ENCODE data around the gene MACROD2. TPM values are rescaled to one million over a fixed set of nuclear protein-coding genes. Genes with fewer than 3 reads are reported as not detected.

MACROD2 gene
- total RNA-seq, 1 donor from 2014 or later: 6.4 TPM

- H3K27me3 Mint-ChIP-seq (ENCODE audit: low read depth): no peaks in the 10 kb centered on the region
- peaks cover 3% of the 10 kb centered on the region for H3K36me3 Mint-ChIP-seq (ENCODE audit: low read depth)
- H3K9me3 Mint-ChIP-seq: peaks cover 3% of the 10 kb centered on the region
- TF ChIP-seq CTCF (conservative IDR thresholded peaks at IDR 0.05): no peak
- no peak for DNase-seq (ENCODE audit: low read depth, low spot score)
- no peak overlapping the region for H3K27ac Mint-ChIP-seq (ENCODE audit: unreplicated experiment)
- H3K4me3 Mint-ChIP-seq: no peak overlapping the region
- H3K4me1 Mint-ChIP-seq: no peaks in the 10 kb centered on the region
Observed at GRCh38 chr20:15317546-15318232, 1322.4 kb downstream of the MACROD2 start.

- Mint-ChIP-seq H3K36me3 (ENCODE audit: low read depth) (peaks cover 3% of the 10 kb centered on the region), H3K4me1 (no peaks in the 10 kb centered on the region), H3K27me3 (ENCODE audit: low read depth) (no peaks in the 10 kb centered on the region), H3K9me3 (peaks cover 3% of the 10 kb centered on the region), H3K27ac (ENCODE audit: unreplicated experiment) (no peak overlapping the region), H3K4me3 (no peak overlapping the region)
- TF ChIP-seq CTCF (conservative IDR thresholded peaks at IDR 0.05): no peak
- no peak for DNase-seq (ENCODE audit: low read depth, low spot score)
Observed at GRCh38 chr20:15318682-15319081, 1323.4 kb downstream of the MACROD2 start.

GRCh38 chr20:15319439-15319838 lies 1324.1 kb downstream of the MACROD2 start:
- no peaks in the 10 kb centered on the region for H3K27me3 Mint-ChIP-seq (ENCODE audit: low read depth)
- TF ChIP-seq CTCF (conservative IDR thresholded peaks at IDR 0.05): no peak
- H3K4me1 Mint-ChIP-seq: no peaks in the 10 kb centered on the region
- H3K9me3 Mint-ChIP-seq: peaks cover 3% of the 10 kb centered on the region
- no peak for DNase-seq (ENCODE audit: low read depth, low spot score)
- no peak overlapping the region for H3K27ac Mint-ChIP-seq (ENCODE audit: unreplicated experiment)
- peaks cover 3% of the 10 kb centered on the region for H3K36me3 Mint-ChIP-seq (ENCODE audit: low read depth)
- H3K4me3 Mint-ChIP-seq: no peak overlapping the region

GRCh38 chr20:15320941-15321340 lies 1325.6 kb downstream of the MACROD2 start:
- Mint-ChIP-seq H3K27me3 (ENCODE audit: low read depth) (no peaks in the 10 kb centered on the region), H3K27ac (ENCODE audit: unreplicated experiment) (peak overlapping the region; percentile 15), H3K4me1 (no peaks in the 10 kb centered on the region), H3K36me3 (ENCODE audit: low read depth) (peaks cover 3% of the 10 kb centered on the region), H3K4me3 (no peak overlapping the region), H3K9me3 (peaks cover 3% of the 10 kb centered on the region)
- no peak for DNase-seq (ENCODE audit: low read depth, low spot score)
- no peak for TF ChIP-seq CTCF (conservative IDR thresholded peaks at IDR 0.05)

- no peak for TF ChIP-seq CTCF (conservative IDR thresholded peaks at IDR 0.05)
- no peaks in the 10 kb centered on the region for H3K36me3 Mint-ChIP-seq (ENCODE audit: low read depth)
- no peaks in the 10 kb centered on the region for H3K9me3 Mint-ChIP-seq
- no peaks in the 10 kb centered on the region for H3K27me3 Mint-ChIP-seq (ENCODE audit: low read depth)
- no peaks in the 10 kb centered on the region for H3K4me1 Mint-ChIP-seq
- no peak overlapping the region for H3K27ac Mint-ChIP-seq (ENCODE audit: unreplicated experiment)
- no peak overlapping the region for H3K4me3 Mint-ChIP-seq
- no peak for DNase-seq (ENCODE audit: low read depth, low spot score)
Observed at GRCh38 chr20:15327123-15327522, 1331.8 kb downstream of the MACROD2 start.

Measured in neural crest cell (in vitro differentiated cells).